Spleen (tissue), 7 donors: Measurements from ENCODE around the gene TMOD2.
"Not testable (repeated sequence)": the region's sequence is repeated elsewhere in the genome, so short reads cannot be mapped to it uniquely, and the experiment has no call there.

Experiments used
- CTCF ChIP-seq, 11 experiments: fragments of 200-600 bp in 7 of 11; fragments of 450-650 bp in 4 of 11; sonication (generic) in 4 of 11; IDR thresholded peaks in 8 of 11; conservative IDR thresholded peaks in 3 of 11; 1 replicate in 7 of 11; 2 replicates in 4 of 11; pipeline versions ENCODE4 v1.4.0 to v1.8.0; 2016 to 2021; ENCODE audit warnings: antibody characterized with exemption in 11 of 11, inconsistent platforms in 4 of 11, mild to moderate bottlenecking in 1 of 11
- POLR2A ChIP-seq, 3 donors: fragments of 450-650 bp; IDR thresholded peaks; one replicate each; pipeline ENCODE4 v1.5.1; 2017; ENCODE audit warnings: antibody characterized with exemption in 3 of 3, mild to moderate bottlenecking in 1 of 3
- donor health status: DM: no; HTN: no; CAD: no; lungs with moderate emphysema.
- donor health status: DM: no; HTN: no; CAD: no.
- donor health status: DM: no; HTN: no; CAD: no.

DNA sequence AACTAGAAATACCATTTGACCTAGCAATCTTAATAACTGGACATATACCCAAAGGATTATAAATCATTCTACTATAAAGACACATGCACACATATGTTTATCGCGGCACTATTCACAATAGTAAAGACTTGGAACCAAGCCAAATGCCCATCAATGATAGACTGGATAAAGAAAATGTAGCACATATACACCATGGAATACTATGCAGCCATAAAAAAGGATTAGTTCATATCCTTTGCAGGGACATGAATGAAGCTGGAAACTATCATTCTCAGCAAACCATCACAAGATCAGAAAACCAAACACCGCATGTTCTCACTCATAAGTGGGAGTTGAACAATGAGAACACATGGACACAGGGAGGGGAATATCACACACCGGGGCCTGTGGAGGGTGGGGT lies 41.1 kb downstream of the TMOD2 start:
- TF ChIP-seq POLR2A (IDR thresholded peaks at IDR 0.05); CTCF (IDR thresholded peaks at IDR 0.05 in 8 of 11, conservative IDR thresholded peaks at IDR 0.05 in 3 of 11): not testable (repeated sequence)
